ENCODE data around the gene MAP3K9.

Gene MAP3K9

GRCh38 chr14:70785556-70785955 lies 23.8 kb downstream of the MAP3K9 start:
- H3K4me1 Mint-ChIP-seq: peaks cover 24% of the 10 kb centered on the region
- no peak overlapping the region for H3K27ac Mint-ChIP-seq
- H3K27me3 Mint-ChIP-seq: no peaks in the 10 kb centered on the region
- ATAC-seq: no peak
- peaks cover 4% of the 10 kb centered on the region for H3K36me3 Mint-ChIP-seq (ENCODE audit: low read depth)
- DNase-seq: no peak
- no peaks in the 10 kb centered on the region for H3K9me3 Mint-ChIP-seq
- no peak overlapping the region for H3K4me3 Mint-ChIP-seq

GRCh38 chr14:70784886-70785285 lies 24.4 kb downstream of the MAP3K9 start:
- H3K27ac Mint-ChIP-seq: no peak overlapping the region
- ATAC-seq: no peak

GRCh38 chr14:70782361-70782760 lies 27.0 kb downstream of the MAP3K9 start:
- H3K4me1 Mint-ChIP-seq: peaks cover 34% of the 10 kb centered on the region
- H3K9me3 Mint-ChIP-seq: no peaks in the 10 kb centered on the region
- H3K36me3 Mint-ChIP-seq (ENCODE audit: low read depth): peaks cover 4% of the 10 kb centered on the region
- peak; percentile 26 for DNase-seq
- H3K27ac Mint-ChIP-seq: no peak overlapping the region
- no peaks in the 10 kb centered on the region for H3K27me3 Mint-ChIP-seq
- peak; percentile 85 for ATAC-seq
- H3K4me3 Mint-ChIP-seq: no peak overlapping the region

More at GRCh38 chr14:70784886-70785285, 24.4 kb downstream of the MAP3K9 start:
- peaks cover 4% of the 10 kb centered on the region for H3K36me3 Mint-ChIP-seq (ENCODE audit: low read depth)
- H3K4me1 Mint-ChIP-seq: peaks cover 28% of the 10 kb centered on the region
- no peak for DNase-seq
- H3K27me3 Mint-ChIP-seq: no peaks in the 10 kb centered on the region
- H3K9me3 Mint-ChIP-seq: no peaks in the 10 kb centered on the region
- H3K4me3 Mint-ChIP-seq: no peak overlapping the region

- Mint-ChIP-seq H3K36me3 (ENCODE audit: low read depth) (peaks cover 2% of the 10 kb centered on the region), H3K27me3 (no peaks in the 10 kb centered on the region), H3K4me3 (no peak overlapping the region), H3K27ac (no peak overlapping the region), H3K9me3 (no peaks in the 10 kb centered on the region), H3K4me1 (peaks cover 34% of the 10 kb centered on the region)
- DNase-seq: no peak
- ATAC-seq: no peak
Observed at GRCh38 chr14:70780396-70781075, 28.8 kb downstream of the MAP3K9 start.

- H3K4me1 Mint-ChIP-seq: peaks cover 34% of the 10 kb centered on the region
Observed at GRCh38 chr14:70779667-70780066, 29.6 kb downstream of the MAP3K9 start.

GRCh38 chr14:70776197-70776596 lies 33.1 kb downstream of the MAP3K9 start:
- Mint-ChIP-seq H3K9me3 (no peaks in the 10 kb centered on the region), H3K27me3 (no peaks in the 10 kb centered on the region), H3K4me3 (no peak overlapping the region), H3K27ac (no peak overlapping the region), H3K4me1 (peaks cover 16% of the 10 kb centered on the region), H3K36me3 (ENCODE audit: low read depth) (no peaks in the 10 kb centered on the region)
- DNase-seq (no peak), ATAC-seq (no peak)

More at GRCh38 chr14:70779667-70780066, 29.6 kb downstream of the MAP3K9 start:
- Mint-ChIP-seq H3K27ac (no peak overlapping the region), H3K4me3 (no peak overlapping the region), H3K36me3 (ENCODE audit: low read depth) (no peaks in the 10 kb centered on the region), H3K9me3 (no peaks in the 10 kb centered on the region), H3K27me3 (no peaks in the 10 kb centered on the region)
- DNase-seq (no peak), ATAC-seq (no peak)

GRCh38 chr14:70773182-70773862 lies 36.0 kb downstream of the MAP3K9 start:
- Mint-ChIP-seq H3K4me1 (peaks cover 3% of the 10 kb centered on the region), H3K27me3 (no peaks in the 10 kb centered on the region), H3K9me3 (no peaks in the 10 kb centered on the region), H3K27ac (no peak overlapping the region), H3K4me3 (no peak overlapping the region), H3K36me3 (ENCODE audit: low read depth) (no peaks in the 10 kb centered on the region)
- DNase-seq (no peak), ATAC-seq (no peak)

- Mint-ChIP-seq H3K9me3 (no peaks in the 10 kb centered on the region), H3K4me1 (no peaks in the 10 kb centered on the region), H3K27ac (no peak overlapping the region), H3K27me3 (no peaks in the 10 kb centered on the region), H3K4me3 (no peak overlapping the region), H3K36me3 (ENCODE audit: low read depth) (no peaks in the 10 kb centered on the region)
- ATAC-seq (no peak), DNase-seq (no peak)
Observed at GRCh38 chr14:70771781-70772212, 37.5 kb downstream of the MAP3K9 start.

- Mint-ChIP-seq H3K36me3 (ENCODE audit: low read depth) (no peaks in the 10 kb centered on the region), H3K4me3 (no peak overlapping the region), H3K4me1 (no peaks in the 10 kb centered on the region), H3K27me3 (no peaks in the 10 kb centered on the region), H3K27ac (no peak overlapping the region), H3K9me3 (no peaks in the 10 kb centered on the region)
- DNase-seq (no peak), ATAC-seq (no peak)
Observed at GRCh38 chr14:70770490-70770889, 38.8 kb downstream of the MAP3K9 start.

GRCh38 chr14:70759398-70759797 lies 49.9 kb downstream of the MAP3K9 start:
- Mint-ChIP-seq H3K4me3 (no peak overlapping the region), H3K4me1 (no peaks in the 10 kb centered on the region), H3K9me3 (no peaks in the 10 kb centered on the region), H3K27me3 (no peaks in the 10 kb centered on the region), H3K27ac (no peak overlapping the region), H3K36me3 (ENCODE audit: low read depth) (peaks cover 6% of the 10 kb centered on the region)
- DNase-seq: no peak
- ATAC-seq: peak; percentile 28

GRCh38 chr14:70755655-70756054 lies 53.7 kb downstream of the MAP3K9 start:
- no peak overlapping the region for H3K27ac Mint-ChIP-seq
- no peak for DNase-seq
- H3K27me3 Mint-ChIP-seq: no peaks in the 10 kb centered on the region
- H3K36me3 Mint-ChIP-seq (ENCODE audit: low read depth): peaks cover 8% of the 10 kb centered on the region
- H3K9me3 Mint-ChIP-seq: no peaks in the 10 kb centered on the region
- no peak overlapping the region for H3K4me3 Mint-ChIP-seq
- ATAC-seq: no peak
- no peaks in the 10 kb centered on the region for H3K4me1 Mint-ChIP-seq

- no peaks in the 10 kb centered on the region for H3K4me1 Mint-ChIP-seq
- H3K27ac Mint-ChIP-seq: no peak overlapping the region
- no peaks in the 10 kb centered on the region for H3K27me3 Mint-ChIP-seq
- ATAC-seq (no peak), DNase-seq (no peak)
- H3K9me3 Mint-ChIP-seq: no peaks in the 10 kb centered on the region
- no peak overlapping the region for H3K4me3 Mint-ChIP-seq
- peaks cover 8% of the 10 kb centered on the region for H3K36me3 Mint-ChIP-seq (ENCODE audit: low read depth)
Observed at GRCh38 chr14:70754991-70755390, 54.3 kb downstream of the MAP3K9 start.

- H3K36me3 Mint-ChIP-seq (ENCODE audit: low read depth): peaks cover 11% of the 10 kb centered on the region
- no peaks in the 10 kb centered on the region for H3K27me3 Mint-ChIP-seq
- H3K9me3 Mint-ChIP-seq: no peaks in the 10 kb centered on the region
- DNase-seq: no peak
- H3K4me1 Mint-ChIP-seq: no peaks in the 10 kb centered on the region
- ATAC-seq: no peak
- no peak overlapping the region for H3K27ac Mint-ChIP-seq
- H3K4me3 Mint-ChIP-seq: no peak overlapping the region
Observed at GRCh38 chr14:70753518-70753953, 55.8 kb downstream of the MAP3K9 start.

- DNase-seq (no peak), ATAC-seq (no peak)
- H3K27ac Mint-ChIP-seq: no peak overlapping the region
- no peaks in the 10 kb centered on the region for H3K27me3 Mint-ChIP-seq
- H3K9me3 Mint-ChIP-seq: no peaks in the 10 kb centered on the region
- peaks cover 19% of the 10 kb centered on the region for H3K36me3 Mint-ChIP-seq (ENCODE audit: low read depth)
- no peaks in the 10 kb centered on the region for H3K4me1 Mint-ChIP-seq
- H3K4me3 Mint-ChIP-seq: no peak overlapping the region
Observed at GRCh38 chr14:70748422-70748821, 60.9 kb downstream of the MAP3K9 start.

- Mint-ChIP-seq H3K4me3 (no peak overlapping the region), H3K27ac (no peak overlapping the region), H3K9me3 (no peaks in the 10 kb centered on the region), H3K36me3 (ENCODE audit: low read depth) (peaks cover 17% of the 10 kb centered on the region), H3K27me3 (no peaks in the 10 kb centered on the region), H3K4me1 (no peaks in the 10 kb centered on the region)
- ATAC-seq (no peak), DNase-seq (no peak)
Observed at GRCh38 chr14:70744641-70745040, 64.7 kb downstream of the MAP3K9 start.
